ENCODE data around the gene TMEM131. TPM values are rescaled to one million over a fixed set of nuclear protein-coding genes. Genes with fewer than 3 reads are reported as not detected.

Gene TMEM131
- total RNA-seq, 1 experiment from 2014 or later: 21.9 TPM

DNA sequence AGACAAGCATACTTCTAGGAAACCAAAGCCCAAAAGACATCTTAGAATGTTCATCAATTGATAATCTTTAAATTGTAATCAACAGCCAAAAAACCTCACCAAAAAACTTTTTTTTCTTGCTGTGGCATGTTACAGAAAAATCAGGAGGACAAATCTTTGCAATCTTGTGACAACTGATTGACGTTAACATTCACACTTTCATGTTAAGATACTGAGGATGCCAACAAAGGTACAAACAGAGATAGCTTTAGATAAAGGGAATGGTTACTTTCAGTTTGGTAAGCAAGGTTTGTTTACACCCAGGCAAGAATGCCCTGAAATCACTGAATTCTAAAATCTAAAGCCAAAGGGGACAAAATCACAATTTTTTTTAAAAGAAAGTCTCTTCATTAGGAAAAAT is 190.0 kb downstream of the TMEM131 start:
- no peak for TF ChIP-seq ZNF219 (CRISPR knock-in tag; IDR thresholded peaks at IDR 0.05; ENCODE audit: borderline replicate concordance)
- TF ChIP-seq, protein P1, sequence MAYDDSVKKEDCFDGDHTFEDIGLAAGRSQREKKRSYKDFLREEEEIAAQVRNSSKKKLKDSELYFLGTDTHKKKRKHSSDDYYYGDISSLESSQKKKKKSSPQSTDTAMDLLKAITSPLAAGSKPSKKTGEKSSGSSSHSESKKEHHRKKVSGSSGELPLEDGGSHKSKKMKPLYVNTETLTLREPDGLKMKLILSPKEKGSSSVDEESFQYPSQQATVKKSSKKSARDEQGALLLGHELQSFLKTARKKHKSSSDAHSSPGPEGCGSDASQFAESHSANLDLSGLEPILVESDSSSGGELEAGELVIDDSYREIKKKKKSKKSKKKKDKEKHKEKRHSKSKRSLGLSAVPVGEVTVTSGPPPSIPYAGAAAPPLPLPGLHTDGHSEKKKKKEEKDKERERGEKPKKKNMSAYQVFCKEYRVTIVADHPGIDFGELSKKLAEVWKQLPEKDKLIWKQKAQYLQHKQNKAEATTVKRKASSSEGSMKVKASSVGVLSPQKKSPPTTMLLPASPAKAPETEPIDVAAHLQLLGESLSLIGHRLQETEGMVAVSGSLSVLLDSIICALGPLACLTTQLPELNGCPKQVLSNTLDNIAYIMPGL (CRISPR knock-in tag; IDR thresholded peaks at IDR 0.05): no peak
- TF ChIP-seq, protein P2, sequence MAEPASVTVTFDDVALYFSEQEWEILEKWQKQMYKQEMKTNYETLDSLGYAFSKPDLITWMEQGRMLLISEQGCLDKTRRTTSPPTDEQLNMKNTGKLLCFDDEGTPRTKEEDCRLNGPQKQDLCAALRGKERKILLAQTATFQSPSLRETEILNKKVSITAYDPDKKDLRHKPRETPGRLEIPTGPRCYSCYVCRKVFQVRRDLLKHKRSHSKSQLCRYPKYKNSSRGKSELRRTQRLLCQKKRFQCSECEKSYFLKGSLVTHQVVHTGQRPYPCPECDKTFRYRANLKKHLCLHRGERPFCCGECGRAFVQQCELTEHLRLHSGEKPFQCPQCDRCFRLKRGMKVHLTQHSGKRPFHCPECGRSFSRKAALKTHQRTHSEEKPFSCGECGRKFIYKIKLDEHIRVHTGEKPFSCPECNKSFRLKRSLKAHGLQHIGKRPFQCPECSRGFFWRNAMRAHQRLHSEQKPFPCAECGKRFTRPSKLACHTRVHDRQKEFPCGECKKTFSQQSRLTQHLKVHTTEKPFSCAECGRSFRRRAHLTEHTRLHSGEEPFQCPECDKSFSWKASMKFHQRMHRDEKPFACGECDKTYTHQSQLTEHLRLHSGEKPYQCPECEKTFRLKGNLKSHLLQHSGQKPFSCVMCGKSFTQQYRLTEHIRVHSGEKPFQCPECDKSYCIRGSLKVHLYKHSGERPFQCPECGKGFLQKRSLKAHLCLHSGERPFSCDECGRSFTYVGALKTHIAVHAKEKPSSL (CRISPR knock-in tag; conservative IDR thresholded peaks at IDR 0.05): no peak
- TF ChIP-seq, protein P3, sequence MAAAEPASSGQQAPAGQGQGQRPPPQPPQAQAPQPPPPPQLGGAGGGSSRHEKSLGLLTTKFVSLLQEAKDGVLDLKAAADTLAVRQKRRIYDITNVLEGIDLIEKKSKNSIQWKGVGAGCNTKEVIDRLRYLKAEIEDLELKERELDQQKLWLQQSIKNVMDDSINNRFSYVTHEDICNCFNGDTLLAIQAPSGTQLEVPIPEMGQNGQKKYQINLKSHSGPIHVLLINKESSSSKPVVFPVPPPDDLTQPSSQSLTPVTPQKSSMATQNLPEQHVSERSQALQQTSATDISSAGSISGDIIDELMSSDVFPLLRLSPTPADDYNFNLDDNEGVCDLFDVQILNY (CRISPR knock-in tag; IDR thresholded peaks at IDR 0.05): no peak
- TF ChIP-seq, protein P4, sequence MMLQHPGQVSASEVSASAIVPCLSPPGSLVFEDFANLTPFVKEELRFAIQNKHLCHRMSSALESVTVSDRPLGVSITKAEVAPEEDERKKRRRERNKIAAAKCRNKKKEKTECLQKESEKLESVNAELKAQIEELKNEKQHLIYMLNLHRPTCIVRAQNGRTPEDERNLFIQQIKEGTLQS (CRISPR knock-in tag; conservative IDR thresholded peaks at IDR 0.05): no peak
- TF ChIP-seq, protein P5, sequence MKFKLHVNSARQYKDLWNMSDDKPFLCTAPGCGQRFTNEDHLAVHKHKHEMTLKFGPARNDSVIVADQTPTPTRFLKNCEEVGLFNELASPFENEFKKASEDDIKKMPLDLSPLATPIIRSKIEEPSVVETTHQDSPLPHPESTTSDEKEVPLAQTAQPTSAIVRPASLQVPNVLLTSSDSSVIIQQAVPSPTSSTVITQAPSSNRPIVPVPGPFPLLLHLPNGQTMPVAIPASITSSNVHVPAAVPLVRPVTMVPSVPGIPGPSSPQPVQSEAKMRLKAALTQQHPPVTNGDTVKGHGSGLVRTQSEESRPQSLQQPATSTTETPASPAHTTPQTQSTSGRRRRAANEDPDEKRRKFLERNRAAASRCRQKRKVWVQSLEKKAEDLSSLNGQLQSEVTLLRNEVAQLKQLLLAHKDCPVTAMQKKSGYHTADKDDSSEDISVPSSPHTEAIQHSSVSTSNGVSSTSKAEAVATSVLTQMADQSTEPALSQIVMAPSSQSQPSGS (CRISPR knock-in tag; IDR thresholded peaks at IDR 0.05; ENCODE audit: borderline replicate concordance, low read depth): no peak
- TF ChIP-seq, protein P6, sequence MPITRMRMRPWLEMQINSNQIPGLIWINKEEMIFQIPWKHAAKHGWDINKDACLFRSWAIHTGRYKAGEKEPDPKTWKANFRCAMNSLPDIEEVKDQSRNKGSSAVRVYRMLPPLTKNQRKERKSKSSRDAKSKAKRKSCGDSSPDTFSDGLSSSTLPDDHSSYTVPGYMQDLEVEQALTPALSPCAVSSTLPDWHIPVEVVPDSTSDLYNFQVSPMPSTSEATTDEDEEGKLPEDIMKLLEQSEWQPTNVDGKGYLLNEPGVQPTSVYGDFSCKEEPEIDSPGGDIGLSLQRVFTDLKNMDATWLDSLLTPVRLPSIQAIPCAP (CRISPR knock-in tag; IDR thresholded peaks at IDR 0.05): no peak
- TF ChIP-seq ETV6 (CRISPR knock-in tag; IDR thresholded peaks at IDR 0.05): no peak
- TF ChIP-seq, protein P7, sequence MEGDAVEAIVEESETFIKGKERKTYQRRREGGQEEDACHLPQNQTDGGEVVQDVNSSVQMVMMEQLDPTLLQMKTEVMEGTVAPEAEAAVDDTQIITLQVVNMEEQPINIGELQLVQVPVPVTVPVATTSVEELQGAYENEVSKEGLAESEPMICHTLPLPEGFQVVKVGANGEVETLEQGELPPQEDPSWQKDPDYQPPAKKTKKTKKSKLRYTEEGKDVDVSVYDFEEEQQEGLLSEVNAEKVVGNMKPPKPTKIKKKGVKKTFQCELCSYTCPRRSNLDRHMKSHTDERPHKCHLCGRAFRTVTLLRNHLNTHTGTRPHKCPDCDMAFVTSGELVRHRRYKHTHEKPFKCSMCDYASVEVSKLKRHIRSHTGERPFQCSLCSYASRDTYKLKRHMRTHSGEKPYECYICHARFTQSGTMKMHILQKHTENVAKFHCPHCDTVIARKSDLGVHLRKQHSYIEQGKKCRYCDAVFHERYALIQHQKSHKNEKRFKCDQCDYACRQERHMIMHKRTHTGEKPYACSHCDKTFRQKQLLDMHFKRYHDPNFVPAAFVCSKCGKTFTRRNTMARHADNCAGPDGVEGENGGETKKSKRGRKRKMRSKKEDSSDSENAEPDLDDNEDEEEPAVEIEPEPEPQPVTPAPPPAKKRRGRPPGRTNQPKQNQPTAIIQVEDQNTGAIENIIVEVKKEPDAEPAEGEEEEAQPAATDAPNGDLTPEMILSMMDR (IDR thresholded peaks at IDR 0.05): no peak
- TF ChIP-seq FOXJ3 (CRISPR knock-in tag; IDR thresholded peaks at IDR 0.05; ENCODE audit: borderline replicate concordance): no peak
- TF ChIP-seq ZNF671 (CRISPR knock-in tag; IDR thresholded peaks at IDR 0.05): no peak
- no peak for TF ChIP-seq JUN (CRISPR knock-in tag; IDR thresholded peaks at IDR 0.05)
- no peak for TF ChIP-seq OVOL2 (CRISPR knock-in tag; IDR thresholded peaks at IDR 0.05; ENCODE audit: borderline replicate concordance)
- TF ChIP-seq TP53 (CRISPR knock-in tag; IDR thresholded peaks at IDR 0.05): no peak
- no peak for TF ChIP-seq NR3C1 (CRISPR knock-in tag; conservative IDR thresholded peaks at IDR 0.05; ENCODE audit: low read depth)
- no peak for TF ChIP-seq ZBTB21 (CRISPR knock-in tag; IDR thresholded peaks at IDR 0.05; ENCODE audit: borderline replicate concordance)
- TF ChIP-seq, protein P8, sequence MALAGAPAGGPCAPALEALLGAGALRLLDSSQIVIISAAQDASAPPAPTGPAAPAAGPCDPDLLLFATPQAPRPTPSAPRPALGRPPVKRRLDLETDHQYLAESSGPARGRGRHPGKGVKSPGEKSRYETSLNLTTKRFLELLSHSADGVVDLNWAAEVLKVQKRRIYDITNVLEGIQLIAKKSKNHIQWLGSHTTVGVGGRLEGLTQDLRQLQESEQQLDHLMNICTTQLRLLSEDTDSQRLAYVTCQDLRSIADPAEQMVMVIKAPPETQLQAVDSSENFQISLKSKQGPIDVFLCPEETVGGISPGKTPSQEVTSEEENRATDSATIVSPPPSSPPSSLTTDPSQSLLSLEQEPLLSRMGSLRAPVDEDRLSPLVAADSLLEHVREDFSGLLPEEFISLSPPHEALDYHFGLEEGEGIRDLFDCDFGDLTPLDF (CRISPR knock-in tag; IDR thresholded peaks at IDR 0.05): no peak
- TF ChIP-seq, protein P9, sequence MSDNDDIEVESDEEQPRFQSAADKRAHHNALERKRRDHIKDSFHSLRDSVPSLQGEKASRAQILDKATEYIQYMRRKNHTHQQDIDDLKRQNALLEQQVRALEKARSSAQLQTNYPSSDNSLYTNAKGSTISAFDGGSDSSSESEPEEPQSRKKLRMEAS (CRISPR knock-in tag; IDR thresholded peaks at IDR 0.05): no peak
- Mint-ChIP-seq H3K36me3 (peaks cover 6% of the 10 kb centered on the region; the same call in 1 of the 2 replicates), H3K4me3 (no peak overlapping the region), H3K27me3 (ENCODE audit: low read depth) (no peaks in the 10 kb centered on the region), H3K27ac (no peak overlapping the region), H3K4me1 (no peaks in the 10 kb centered on the region), H3K9me3 (no peaks in the 10 kb centered on the region)
- DNase-seq (ENCODE audit: low spot score) (no peak), ATAC-seq (no peak)
- CTCF ChIA-PET: interaction anchor here (0.6 to 1.6 kb wide), 7 partner anchors 10 to 737 kb away, joined by 3 to 8 read pairs (median 5); no protein-coding TSS in a partner anchor
- POLR2A ChIA-PET: no interaction called here

Measured in WTC11 (cell line).